Right lobe of liver (tissue), 4 donors: ENCODE results near the gene FAM168B.

ENCODE experiments used
- CTCF ChIP-seq, 4 donors: fragments of 200-600 bp in 3 of 4; fragments of 450-650 bp in 1 of 4; IDR thresholded peaks; one replicate each; pipeline versions ENCODE4 v1.5.1 to v1.8.0; 2016 to 2022; ENCODE audit warnings: antibody characterized with exemption in 4 of 4, mild to moderate bottlenecking in 2 of 4
- POLR2A ChIP-seq: fragments of 450-650 bp; IDR thresholded peaks from one replicate; pipeline ENCODE4 v1.6.1; 2017; ENCODE audit warnings: antibody characterized with exemption, mild to moderate bottlenecking
- donor health status: DM: no; HTN: no; CAD: no.
- donor health status: DM: no; HTN: no; CAD: no.
- donor health status: DM: no; HTN: yes; CAD: no.

GRCh38 chr2:131048641-131049040 is 44.6 kb downstream of the FAM168B start:
- no peak for TF ChIP-seq CTCF (IDR thresholded peaks at IDR 0.05)
- TF ChIP-seq POLR2A, result no peak
